ENCODE data around the gene PLXDC2.

Gene PLXDC2

GRCh38 chr10:20232079-20232705 is 416.0 kb downstream of the PLXDC2 start:
- Mint-ChIP-seq H3K9me3 (no peaks in the 10 kb centered on the region), H3K27me3 (ENCODE audit: low read depth, poor library complexity) (peaks cover 3% of the 10 kb centered on the region), H3K4me1 (peaks cover 45% of the 10 kb centered on the region), H3K36me3 (ENCODE audit: low read depth) (peaks cover 7% of the 10 kb centered on the region), H3K27ac (no peak overlapping the region), H3K4me3 (no peak overlapping the region)
- no peak for TF ChIP-seq CTCF (IDR thresholded peaks at IDR 0.05)
- DNase-seq, result no peak

GRCh38 chr10:20233423-20233822 is 417.2 kb downstream of the PLXDC2 start:
- no peak for DNase-seq
- Mint-ChIP-seq H3K36me3 (ENCODE audit: low read depth) (no peaks in the 10 kb centered on the region), H3K4me1 (peaks cover 33% of the 10 kb centered on the region), H3K27me3 (ENCODE audit: low read depth, poor library complexity) (peaks cover 3% of the 10 kb centered on the region), H3K9me3 (no peaks in the 10 kb centered on the region), H3K4me3 (no peak overlapping the region), H3K27ac (no peak overlapping the region)
- no peak for TF ChIP-seq CTCF (IDR thresholded peaks at IDR 0.05)

GRCh38 chr10:20234579-20234978 is 418.3 kb downstream of the PLXDC2 start:
- Mint-ChIP-seq H3K27ac (peak overlapping the region; percentile 27), H3K4me3 (no peak overlapping the region)

GRCh38 chr10:20237091-20237570 is 420.9 kb downstream of the PLXDC2 start:
- Mint-ChIP-seq H3K4me1 (peaks cover 15% of the 10 kb centered on the region), H3K9me3 (no peaks in the 10 kb centered on the region), H3K4me3 (no peak overlapping the region), H3K27me3 (ENCODE audit: low read depth, poor library complexity) (no peaks in the 10 kb centered on the region), H3K27ac (no peak overlapping the region), H3K36me3 (ENCODE audit: low read depth) (peaks cover 23% of the 10 kb centered on the region)
- DNase-seq, result no peak
- no peak for TF ChIP-seq CTCF (IDR thresholded peaks at IDR 0.05)

More at GRCh38 chr10:20234579-20234978, 418.3 kb downstream of the PLXDC2 start:
- Mint-ChIP-seq H3K4me1 (peaks cover 21% of the 10 kb centered on the region), H3K36me3 (ENCODE audit: low read depth) (peaks cover 10% of the 10 kb centered on the region), H3K27me3 (ENCODE audit: low read depth, poor library complexity) (peaks cover 3% of the 10 kb centered on the region), H3K9me3 (no peaks in the 10 kb centered on the region)
- no peak for DNase-seq
- TF ChIP-seq CTCF (IDR thresholded peaks at IDR 0.05), result no peak

- Mint-ChIP-seq H3K4me1 (peaks cover 12% of the 10 kb centered on the region), H3K27me3 (ENCODE audit: low read depth, poor library complexity) (no peaks in the 10 kb centered on the region), H3K36me3 (ENCODE audit: low read depth) (peaks cover 27% of the 10 kb centered on the region), H3K9me3 (no peaks in the 10 kb centered on the region), H3K4me3 (no peak overlapping the region), H3K27ac (no peak overlapping the region)
- TF ChIP-seq CTCF (IDR thresholded peaks at IDR 0.05), result no peak
- DNase-seq, result no peak
Observed at GRCh38 chr10:20237586-20237985, 421.4 kb downstream of the PLXDC2 start.

- peaks cover 44% of the 10 kb centered on the region for H3K36me3 Mint-ChIP-seq (ENCODE audit: low read depth)
- TF ChIP-seq CTCF (IDR thresholded peaks at IDR 0.05), result no peak
- no peaks in the 10 kb centered on the region for H3K9me3 Mint-ChIP-seq
- no peaks in the 10 kb centered on the region for H3K27me3 Mint-ChIP-seq (ENCODE audit: low read depth, poor library complexity)
- no peak overlapping the region for H3K27ac Mint-ChIP-seq
- no peaks in the 10 kb centered on the region for H3K4me1 Mint-ChIP-seq
- no peak for DNase-seq
- no peak overlapping the region for H3K4me3 Mint-ChIP-seq
Observed at GRCh38 chr10:20240643-20241042, 424.4 kb downstream of the PLXDC2 start.
